SKM-1 treated with dmso at 0.1 percent for 144 hours (cell line): ENCODE data around the gene LRIT2.

Experiments
- DNase-seq: peaks from one replicate; lab custom pipeline; 2025; ENCODE audit not compliant: unreplicated experiment; lab: John Stamatoyannopoulos, UW

Gene LRIT2

GRCh38 chr10:84205853-84206525 lies 19.4 kb downstream of the LRIT2 start:
- no peak for DNase-seq

GRCh38 chr10:84205049-84205852 lies 20.1 kb downstream of the LRIT2 start:
- peak; percentile 43 for DNase-seq

DNA sequence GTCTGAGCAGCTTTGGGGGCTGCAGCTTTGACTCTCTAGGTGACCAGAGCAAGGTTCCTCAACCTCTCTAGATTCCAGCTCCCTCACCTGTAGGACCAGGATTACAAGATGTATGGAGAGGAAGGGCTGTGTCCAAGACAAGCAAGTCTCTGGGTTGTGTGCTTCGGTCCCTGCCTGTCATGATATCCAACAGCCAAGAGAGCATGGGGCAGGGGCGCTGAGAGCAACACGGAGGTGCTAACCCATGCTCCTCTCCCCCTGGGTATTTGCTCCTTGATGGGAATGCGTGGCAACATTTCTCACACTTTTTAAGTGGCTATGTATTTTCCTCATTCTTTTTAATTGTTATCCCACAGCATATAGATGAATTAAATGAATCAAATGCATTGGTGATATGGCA lies 20.7 kb downstream of the LRIT2 start:
- DNase-seq = no peak

DNA sequence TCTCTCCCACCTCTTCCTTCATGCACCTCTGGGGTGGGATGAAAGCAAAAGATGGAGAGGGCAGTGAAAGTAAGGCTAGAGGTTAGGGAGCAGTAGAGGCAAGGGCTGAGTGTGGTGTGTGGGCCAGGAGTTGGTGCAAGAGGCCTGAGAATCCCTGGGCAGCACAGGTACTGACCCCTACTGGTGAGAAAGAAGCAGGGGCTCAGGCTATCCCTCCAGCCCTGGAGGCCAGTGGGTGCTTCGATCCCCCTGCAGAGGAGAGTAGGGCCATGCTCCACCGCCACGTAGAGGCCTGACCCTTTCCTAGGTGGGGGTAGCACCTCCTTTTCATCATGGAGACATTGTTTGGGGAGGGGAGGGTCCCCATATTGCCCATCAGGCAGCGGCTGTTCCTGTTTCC lies 21.2 kb downstream of the LRIT2 start:
- DNase-seq = peak; percentile 8

DNA sequence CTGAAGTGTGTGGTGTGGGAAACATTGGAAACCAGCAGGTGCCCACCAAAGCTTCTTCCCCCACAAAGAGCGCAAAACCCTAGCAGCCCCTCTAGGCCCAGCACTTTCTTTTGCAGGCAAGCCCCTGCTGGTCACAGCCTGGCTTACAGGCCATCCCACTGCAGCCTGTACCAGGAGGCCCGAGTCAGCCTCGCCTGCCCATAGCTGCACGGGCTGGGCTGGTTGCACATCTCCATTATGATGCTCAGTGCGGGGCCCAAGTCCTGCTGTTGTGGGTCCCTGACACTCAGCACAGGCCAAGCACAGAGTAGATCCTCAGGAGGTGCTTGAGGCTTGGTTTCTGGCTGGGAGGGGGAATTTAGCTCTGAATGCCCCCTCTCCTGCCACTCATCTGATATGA lies 23.0 kb downstream of the LRIT2 start:
- DNase-seq = no peak

DNA sequence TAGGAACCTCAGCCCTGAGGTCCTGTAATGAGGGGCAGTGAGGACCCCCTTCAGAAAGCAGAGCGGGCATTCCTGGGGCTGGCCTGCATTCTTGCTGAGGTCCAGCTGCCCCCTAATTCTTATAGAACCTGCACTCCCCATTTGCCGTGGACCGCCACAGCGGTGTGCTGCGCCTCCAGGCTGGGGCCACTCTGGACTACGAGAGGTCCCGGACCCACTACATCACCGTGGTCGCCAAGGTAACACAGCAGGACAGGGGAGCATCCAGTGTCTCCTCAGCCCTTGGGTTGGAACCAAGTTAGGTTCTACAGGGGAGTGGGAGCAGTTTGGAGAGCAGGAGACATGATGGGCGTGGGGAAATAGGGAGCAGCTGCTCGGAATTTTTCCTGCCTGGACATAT lies 23.7 kb downstream of the LRIT2 start:
- DNase-seq = no peak

- no peak for DNase-seq
Observed at GRCh38 chr10:84201244-84201606, 24.1 kb downstream of the LRIT2 start.

GRCh38 chr10:84200537-84201243 lies 24.7 kb downstream of the LRIT2 start:
- no peak for DNase-seq

- no peak for DNase-seq
Observed at GRCh38 chr10:84198206-84198915, 27.0 kb downstream of the LRIT2 start.

DNA sequence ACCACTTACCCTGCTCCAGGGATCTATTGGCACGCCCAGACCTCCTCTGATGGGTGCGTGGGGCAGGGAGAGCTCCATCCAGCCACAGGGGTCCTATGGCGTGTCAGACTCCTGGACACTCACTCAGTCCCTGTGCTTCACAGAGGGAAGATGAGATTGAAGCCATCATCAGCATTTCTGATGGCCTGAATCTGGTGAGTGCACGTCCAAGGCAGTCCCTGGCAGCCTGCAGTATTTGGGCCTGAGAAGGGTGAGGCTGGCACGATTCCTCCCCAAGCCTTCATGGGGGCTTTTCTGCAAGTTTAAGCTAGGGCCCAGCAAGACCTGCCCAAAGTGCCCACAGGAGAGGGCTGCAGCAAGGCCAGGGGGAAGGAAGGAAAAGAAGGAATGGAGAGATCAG lies 27.7 kb downstream of the LRIT2 start:
- no peak for DNase-seq

- no peak for DNase-seq
Observed at GRCh38 chr10:84196941-84197340, 28.4 kb downstream of the LRIT2 start.

DNA sequence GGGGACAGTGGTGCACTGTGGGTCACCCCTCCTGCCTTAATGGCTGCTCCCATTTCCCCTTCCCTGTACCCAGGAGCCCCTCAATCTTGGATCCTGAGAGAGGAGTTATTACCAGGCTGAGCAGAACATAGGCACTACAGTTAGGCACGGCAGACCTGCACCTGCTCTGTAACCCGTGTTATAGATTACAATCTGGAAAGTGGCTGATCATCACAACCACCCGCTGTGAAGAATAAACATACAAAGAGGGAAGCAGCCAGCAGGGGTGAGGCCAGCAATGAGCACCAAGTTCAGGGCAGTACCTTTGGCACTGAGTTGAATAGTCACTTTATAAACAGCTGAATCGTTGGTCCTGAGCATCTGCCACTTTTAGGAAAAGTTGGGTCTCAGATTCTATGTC lies 29.3 kb downstream of the LRIT2 start:
- DNase-seq = no peak

GRCh38 chr10:84195044-84195830 lies 30.1 kb downstream of the LRIT2 start:
- no peak for DNase-seq

DNA sequence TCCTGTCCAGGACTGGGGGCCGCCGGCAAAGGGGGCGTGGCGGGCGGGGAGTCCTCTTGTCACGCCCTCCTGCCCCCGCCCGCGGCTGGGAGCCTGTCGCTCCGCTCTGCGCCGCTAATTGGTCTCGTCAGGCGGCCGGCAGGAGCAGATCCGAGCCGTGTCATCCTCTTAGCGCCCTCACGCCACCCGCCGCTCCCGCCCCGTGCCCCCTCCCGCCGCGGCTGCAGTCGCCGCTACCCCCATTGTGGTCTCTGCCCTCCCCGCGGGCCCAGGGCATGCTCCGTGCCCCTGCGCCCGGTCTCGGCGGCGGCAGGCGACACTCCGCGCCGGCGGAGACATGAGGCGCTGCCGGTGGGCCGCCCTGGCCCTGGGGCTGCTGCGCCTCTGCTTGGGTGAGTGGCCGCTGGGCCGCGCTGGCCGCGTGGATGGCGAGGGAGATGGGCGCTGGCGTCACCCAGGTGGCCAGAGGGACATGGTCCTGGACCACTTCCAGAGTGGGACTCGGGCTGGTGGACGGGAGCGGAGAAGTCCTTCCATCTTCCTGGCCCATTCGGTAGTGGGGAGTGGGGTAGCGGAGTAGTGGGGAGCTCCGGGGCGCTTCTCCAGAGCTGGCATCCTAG lies 30.8 kb downstream of the LRIT2 start, which contains the start of gene CDHR1:
TSS of gene CDHR1 (plus strand) at position 114 of the 620 bp plus-strand sequence. CDS start at position 338, 224 bp downstream.
- DNase-seq = no peak

GRCh38 chr10:84193846-84194423 lies 31.4 kb downstream of the LRIT2 start:
- DNase-seq = no peak

DNA sequence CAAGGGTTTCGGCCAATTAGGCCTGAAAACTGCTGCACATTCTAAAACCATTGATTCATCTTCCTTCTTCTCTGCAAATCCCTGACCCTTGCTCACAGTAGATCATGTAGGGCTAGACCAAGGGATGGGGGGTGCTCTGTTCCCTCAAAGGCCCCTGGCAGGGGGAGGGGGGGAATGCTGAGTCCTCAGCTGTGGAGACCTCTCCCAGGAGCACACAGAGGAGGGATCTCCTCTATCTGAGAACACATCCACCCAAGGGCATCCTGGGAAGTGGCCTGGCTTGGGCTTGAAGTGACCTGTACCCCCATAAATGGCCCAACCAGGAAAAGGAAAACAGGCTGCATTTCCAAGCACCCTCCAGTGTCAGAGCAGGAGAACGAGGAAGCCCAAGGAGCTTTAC lies 32.0 kb downstream of the LRIT2 start:
- no peak for DNase-seq

- DNase-seq = no peak
Observed at GRCh38 chr10:84191106-84191505, 34.2 kb downstream of the LRIT2 start.

DNA sequence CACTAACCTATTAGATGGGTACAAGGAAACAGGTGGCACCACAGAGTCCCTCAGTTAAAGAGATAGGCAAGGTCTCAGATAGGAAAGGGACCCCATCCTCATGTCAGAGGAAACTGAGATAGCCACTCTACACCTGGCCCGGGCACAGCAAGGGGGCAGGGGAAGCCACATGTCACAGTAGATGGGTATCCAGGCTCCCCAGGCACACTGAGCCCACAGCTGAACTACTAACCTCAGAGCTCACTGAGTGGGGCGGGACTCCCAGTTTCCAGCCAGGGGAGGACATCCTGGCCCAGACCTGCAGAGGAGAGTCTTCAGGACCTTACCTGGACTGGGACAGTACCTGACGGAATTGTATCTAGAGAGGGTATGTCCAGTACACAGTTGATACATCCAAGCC lies 34.7 kb downstream of the LRIT2 start:
- no peak for DNase-seq

DNA sequence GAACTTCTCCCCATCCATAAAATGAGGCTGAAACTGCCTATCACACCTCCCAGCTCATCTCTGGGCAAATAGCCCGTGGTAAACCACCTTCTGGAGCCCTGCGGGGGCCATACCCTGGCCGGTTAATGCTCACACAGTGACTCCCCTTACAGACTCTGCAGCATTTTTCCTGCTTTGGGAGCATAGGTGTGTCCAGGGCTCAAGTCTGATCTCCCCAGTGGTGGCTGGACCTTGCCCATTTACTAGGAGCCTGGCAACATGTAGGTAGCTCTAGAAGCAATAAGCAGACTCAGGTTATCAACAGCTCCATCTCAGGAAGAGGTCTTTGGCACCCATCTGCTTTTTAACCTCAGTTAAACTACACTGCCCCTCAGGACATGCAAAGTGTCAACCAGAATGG lies 36.5 kb downstream of the LRIT2 start:
- DNase-seq = no peak
